K562 (cell line): ENCODE data around the gene MYO18A. TPM values are rescaled to one million over a fixed set of nuclear protein-coding genes. Genes with fewer than 3 reads are reported as not detected.

Experiments used
- ARID3B ChIP-seq: fragments of 250-450 bp; sonication (Bioruptor Pico); IDR thresholded peaks from 2 replicates; pipeline ENCODE4 v1.4.0; 2020; ENCODE audit warnings: borderline replicate concordance
- CREB1 ChIP-seq, 2 experiments: sonication (generic) in 1 of 2; formaldehyde crosslinking in 1 of 2; IDR thresholded peaks; 2 replicates each; pipeline versions ENCODE4 v1.6.1 to v1.8.0; 2012 to 2022; ENCODE audit warnings: inconsistent platforms in 1 of 2, mild to moderate bottlenecking in 1 of 2, missing genetic modification reagents in 1 of 2, moderate library complexity in 1 of 2
- FIP1L1 ChIP-seq: fragments of 200-400 bp; formaldehyde crosslinking; IDR thresholded peaks from 2 replicates; pipeline ENCODE4 v1.6.1; 2018; ENCODE audit warnings: mild to moderate bottlenecking, low read depth, low read length; ENCODE audit not compliant: poor library complexity, severe bottlenecking
- MECOM ChIP-seq: fragments of 250-450 bp; sonication (Bioruptor Pico); IDR thresholded peaks from 2 replicates; pipeline ENCODE4 v1.8.0; 2022; ENCODE audit warnings: inconsistent platforms
- NONO ChIP-seq, 2 experiments: fragments of 200-400 bp in 1 of 2; fragments of 450-650 bp in 1 of 2; formaldehyde crosslinking in 1 of 2; IDR thresholded peaks; 2 replicates each; pipeline ENCODE4 v1.6.1; 2017; ENCODE audit warnings: low read depth in 2 of 2, mild to moderate bottlenecking in 2 of 2, moderate library complexity in 2 of 2, low read length in 1 of 2
- PHB2 ChIP-seq: fragments of 450-650 bp; IDR thresholded peaks from 2 replicates; pipeline ENCODE4 v1.6.1; 2017; ENCODE audit warnings: low read depth
- RNF2 ChIP-seq: sonication (generic); IDR thresholded peaks from 2 replicates; pipeline ENCODE4 v1.6.1; 2016
- SMARCA5 ChIP-seq: fragments of 450-650 bp; IDR thresholded peaks from 2 replicates; pipeline ENCODE4 v1.6.1; 2016
- SMARCC2 ChIP-seq: fragments of 450-650 bp; IDR thresholded peaks from 2 replicates; pipeline ENCODE4 v1.6.1; 2017; ENCODE audit warnings: antibody characterized with exemption, moderate library complexity, mild to moderate bottlenecking, low read depth
- SP1 ChIP-seq: sonication (generic); formaldehyde crosslinking; IDR thresholded peaks from 2 replicates; pipeline ENCODE4 v1.8.1; 2022; ENCODE audit warnings: mild to moderate bottlenecking, missing genetic modification reagents
- ZBED1 ChIP-seq: IDR thresholded peaks from 2 replicates; pipeline ENCODE4 v1.6.1; 2014
- ZBTB40 ChIP-seq, 2 experiments: fragments of 450-650 bp in 1 of 2; sonication (generic) in 1 of 2; formaldehyde crosslinking in 1 of 2; IDR thresholded peaks; 2 replicates each; pipeline versions ENCODE4 v1.7.1 to v1.9.0; 2016 to 2022; ENCODE audit warnings: inconsistent platforms in 1 of 2, mild to moderate bottlenecking in 1 of 2, missing genetic modification reagents in 1 of 2
- ZNF212 ChIP-seq: fragments of 450-650 bp; formaldehyde crosslinking; IDR thresholded peaks from 2 replicates; pipeline ENCODE4 v1.4.0; 2020; ENCODE audit warnings: mild to moderate bottlenecking
- ZNF445 ChIP-seq: fragments of 250-450 bp; sonication (Bioruptor Pico); IDR thresholded peaks from 2 replicates; pipeline ENCODE4 v1.4.0; 2020; ENCODE audit warnings: low read depth, mild to moderate bottlenecking, moderate library complexity
- polyA plus RNA-seq, 8 experiments: library from polyadenylated mRNA; depleted of rRNA in 4 of 8; stranded (reverse) in 5 of 8; unstranded in 3 of 8; fragments of >200 nt; fragmentation: Nextera tagmentation in 2 of 8; fragmentation: Illumina TruSeq in 1 of 8; extraction: Ambion mirVana in 2 of 8; extraction: Trizol in 1 of 8; gene quantifications; 2 replicates each; pipeline versions ENCODE4 v1.2.1 to v1.2.3, GENCODE V29; 2011 to 2014; ENCODE audit warnings: inconsistent platforms in 1 of 8, missing spikeins in 1 of 8
- total RNA-seq, 7 experiments: library from RNA; depleted of rRNA in 6 of 7; stranded (reverse); fragments of >200 nt in 6 of 7; fragmentation: Illumina TruSeq in 2 of 7; extraction: Trizol in 2 of 7; gene quantifications; 2 replicates each; pipeline versions ENCODE4 v1.2.1 to v1.2.3, GENCODE V29; 2011 to 2021; ENCODE audit warnings: low replicate concordance in 1 of 7
- TF ChIP-seq, protein P1 (sequence below), 2 experiments: fragments of 250-450 bp in 1 of 2; fragments of 450-650 bp in 1 of 2; sonication (Bioruptor Pico) in 1 of 2; IDR thresholded peaks; 2 replicates each; pipeline versions ENCODE4 v1.6.1 to v1.8.0; 2016 to 2021; ENCODE audit warnings: mild to moderate bottlenecking in 2 of 2, moderate library complexity in 2 of 2, missing compliant biosample characterization in 1 of 2, missing genetic modification characterization in 1 of 2

MYO18A gene
- total and polyA plus RNA-seq, 9 of the 15 experiments (the other 6 are each of a cell fraction or from before 2014, with no cell fraction given) = 2.5 to 65.4 (median 17.1) TPM

DNA sequence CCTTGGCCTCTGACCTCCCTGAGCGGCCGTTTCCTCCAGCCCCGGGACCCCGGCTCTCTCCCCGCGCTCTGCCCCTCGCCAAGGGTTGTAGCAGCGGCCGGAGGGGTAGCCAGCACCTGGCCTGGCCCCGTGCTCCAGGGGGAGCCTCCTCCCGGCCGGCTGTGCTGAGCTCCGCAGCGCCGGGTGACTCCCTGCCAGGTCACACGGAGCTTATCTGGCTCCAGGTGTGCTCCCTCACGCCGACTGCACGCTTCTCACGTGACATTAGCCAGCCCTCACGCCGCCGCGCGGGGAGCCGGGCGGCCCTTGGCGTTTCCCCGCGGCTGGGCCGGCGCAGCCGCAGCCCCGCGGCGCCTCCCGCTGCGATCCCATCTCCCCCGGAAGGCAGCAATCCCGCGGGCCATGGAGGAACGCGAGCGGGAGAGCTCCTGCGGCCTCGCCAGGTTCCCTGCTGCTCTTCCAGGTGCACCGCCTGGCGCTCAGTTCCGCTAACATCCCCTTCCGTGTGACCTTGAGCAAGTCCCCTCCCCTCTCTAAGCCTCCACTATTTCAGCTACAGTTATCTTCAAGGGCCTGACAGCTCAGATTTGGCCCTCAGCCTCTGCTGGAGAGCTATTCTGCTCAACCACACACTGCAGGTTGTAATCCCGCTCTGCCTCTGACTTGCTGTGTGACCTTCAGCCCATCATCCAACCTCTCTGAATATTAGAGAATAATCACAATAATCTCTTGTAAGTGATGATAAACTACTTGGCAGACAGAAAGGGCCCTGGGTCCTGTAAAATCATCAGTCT lies 3.4 kb downstream of the MYO18A start (continued):
- TF ChIP-seq PHB2 = no peak
- peak; percentile 62 for TF ChIP-seq FIP1L1
- TF ChIP-seq MECOM (CRISPR knock-in tag) = peak; percentile 44; the same call in 1 of the 2 replicates
- peak; percentile 99 for TF ChIP-seq SMARCA5
- TF ChIP-seq SP1 (CRISPR knock-in tag) = no peak
- no peak for TF ChIP-seq ARID3B
- no peak for TF ChIP-seq ZNF445
- TF ChIP-seq ZBTB40 (IDR thresholded peaks at IDR 0.05) = peak; percentile 72
- TF ChIP-seq ZBTB40 (CRISPR knock-in tag; IDR thresholded peaks at IDR 0.05) = no peak
- TF ChIP-seq ZNF212 (CRISPR knock-in tag) = no peak
- TF ChIP-seq SMARCC2 = no peak
- peak; percentile 27; the same call in 1 of the 2 replicates for TF ChIP-seq CREB1 (IDR thresholded peaks at IDR 0.05)
- no peak for TF ChIP-seq CREB1 (CRISPR knock-in tag; IDR thresholded peaks at IDR 0.05)
- TF ChIP-seq, protein P1, sequence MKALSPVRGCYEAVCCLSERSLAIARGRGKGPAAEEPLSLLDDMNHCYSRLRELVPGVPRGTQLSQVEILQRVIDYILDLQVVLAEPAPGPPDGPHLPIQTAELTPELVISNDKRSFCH (CRISPR knock-in tag; IDR thresholded peaks at IDR 0.05) = no peak
- TF ChIP-seq, protein P1 (tag; IDR thresholded peaks at IDR 0.05) = peak; percentile 69; the same call in 1 of the 2 replicates
- peak; percentile 26; the same call in 1 of the 2 replicates for TF ChIP-seq RNF2
- peak in 1 of 2 experiments; percentile 83; a peak in 3 of 4 replicates for TF ChIP-seq NONO (IDR thresholded peaks at IDR 0.05; ENCODE audit: low read depth in 2 of 2, low read length in 1 of 2)
- TF ChIP-seq ZBED1 = no peak; the same call in 1 of the 2 replicates
